Suprapubic skin (tissue), 4 donors: ENCODE results near the gene NBAS. TPM values are rescaled to one million over a fixed set of nuclear protein-coding genes. Genes with fewer than 3 reads are reported as not detected.

Source experiments
- DNase-seq, 2 donors: peaks; one replicate each; pipeline ENCODE4 v3.0.0-alpha.2; 2019; ENCODE audit warnings: low spot score in 2 of 2
- H3K27ac ChIP-seq: fragments of 200-600 bp; sonication (generic); one replicate; pipeline ENCODE4 v1.5.1; 2019
- H3K27me3 ChIP-seq: fragments of 200-600 bp; sonication (generic); one replicate; pipeline ENCODE4 v1.5.1; 2019
- H3K36me3 ChIP-seq: fragments of 200-600 bp; sonication (generic); one replicate; pipeline ENCODE4 v1.5.1; 2019
- H3K4me1 ChIP-seq: fragments of 200-600 bp; sonication (generic); one replicate; pipeline ENCODE4 v1.5.1; 2019
- H3K4me3 ChIP-seq: fragments of 200-600 bp; sonication (generic); one replicate; pipeline ENCODE4 v1.5.1; 2019; ENCODE audit warnings: mild to moderate bottlenecking
- H3K9me3 ChIP-seq: fragments of 200-600 bp; sonication (generic); one replicate; pipeline ENCODE4 v1.5.1; 2019
- CTCF ChIP-seq, 2 donors: fragments of 200-600 bp in 1 of 2; fragments of 450-650 bp in 1 of 2; sonication (generic) in 1 of 2; IDR thresholded peaks; one replicate each; pipeline ENCODE4 v1.5.1; 2016 to 2019; ENCODE audit warnings: antibody characterized with exemption in 2 of 2, mild to moderate bottlenecking in 1 of 2, moderate library complexity in 1 of 2
- EP300 ChIP-seq: sonication (generic); formaldehyde crosslinking; IDR thresholded peaks from one replicate; pipeline ENCODE4 v1.6.1; 2017; ENCODE audit warnings: antibody characterized with exemption
- POLR2A ChIP-seq, 2 donors: fragments of 450-650 bp; IDR thresholded peaks; one replicate each; pipeline ENCODE4 v1.6.1; 2017; ENCODE audit warnings: antibody characterized with exemption in 2 of 2, mild to moderate bottlenecking in 2 of 2, moderate library complexity in 2 of 2
- POLR2AphosphoS5 ChIP-seq, 3 donors: sonication (generic); formaldehyde crosslinking; IDR thresholded peaks; one replicate each; pipeline ENCODE4 v1.6.1; 2017; ENCODE audit warnings: antibody characterized with exemption in 3 of 3
- WGBS: methylation state at CpG from one replicate; pipeline ENCODE4 v1.1.5; 2018; 5-methylcytosine and 5-hydroxymethylcytosine counted together
- total RNA-seq, 4 donors: library from RNA; depleted of rRNA; stranded (reverse); fragments of >200 nt; gene quantifications; one replicate each; pipeline ENCODE4 v1.1.0, GENCODE V29; 2016

The NBAS gene
- total RNA-seq, 4 donors from 2014 or later, result 44.4 to 48.4 (median 45.6) TPM

GRCh38 chr2:15189216-15189615 is 371.9 kb downstream of the NBAS start:
- H3K4me3 ChIP-seq, result no peak overlapping the region
- no peaks in the 10 kb centered on the region for H3K9me3 ChIP-seq
- peaks cover 5% of the 10 kb centered on the region for H3K36me3 ChIP-seq
- no peak overlapping the region for H3K27ac ChIP-seq
- no peak for TF ChIP-seq CTCF (IDR thresholded peaks at IDR 0.05)
- TF ChIP-seq EP300, result no peak
- TF ChIP-seq POLR2AphosphoS5 (IDR thresholded peaks at IDR 0.05), result no peak
- TF ChIP-seq POLR2A (IDR thresholded peaks at IDR 0.05), result no peak
- H3K4me1 ChIP-seq, result no peaks in the 10 kb centered on the region
- H3K27me3 ChIP-seq, result no peaks in the 10 kb centered on the region
- no peak for DNase-seq
- WGBS, result 70% methylated on average over 2 of the region's 2 CpGs

GRCh38 chr2:15187702-15188101 is 373.4 kb downstream of the NBAS start:
- peaks cover 8% of the 10 kb centered on the region for H3K36me3 ChIP-seq
- H3K9me3 ChIP-seq, result no peaks in the 10 kb centered on the region
- no peak for TF ChIP-seq CTCF (IDR thresholded peaks at IDR 0.05)
- TF ChIP-seq POLR2AphosphoS5 (IDR thresholded peaks at IDR 0.05), result no peak

GRCh38 chr2:15186118-15186517 is 375.0 kb downstream of the NBAS start:
- Histone ChIP-seq H3K27ac (no peak overlapping the region), H3K27me3 (no peaks in the 10 kb centered on the region), H3K9me3 (no peaks in the 10 kb centered on the region), H3K4me3 (no peak overlapping the region), H3K36me3 (peaks cover 8% of the 10 kb centered on the region), H3K4me1 (no peaks in the 10 kb centered on the region)
- TF ChIP-seq POLR2A (IDR thresholded peaks at IDR 0.05), result no peak
- TF ChIP-seq EP300, result no peak
- TF ChIP-seq CTCF (IDR thresholded peaks at IDR 0.05), result no peak
- TF ChIP-seq POLR2AphosphoS5 (IDR thresholded peaks at IDR 0.05), result no peak
- 95% methylated on average over 2 of the region's 2 CpGs for WGBS
- no peak for DNase-seq

More at GRCh38 chr2:15187702-15188101, 373.4 kb downstream of the NBAS start:
- Histone ChIP-seq H3K27me3 (no peaks in the 10 kb centered on the region), H3K4me3 (no peak overlapping the region), H3K4me1 (no peaks in the 10 kb centered on the region), H3K27ac (no peak overlapping the region)
- WGBS, result 97% methylated on average over 2 of the region's 2 CpGs
- no peak for DNase-seq

GRCh38 chr2:15184491-15184890 is 376.6 kb downstream of the NBAS start:
- no peak for DNase-seq
- Histone ChIP-seq H3K4me3 (no peak overlapping the region), H3K27ac (no peak overlapping the region), H3K9me3 (no peaks in the 10 kb centered on the region), H3K4me1 (no peaks in the 10 kb centered on the region), H3K36me3 (peaks cover 8% of the 10 kb centered on the region), H3K27me3 (no peaks in the 10 kb centered on the region)
- WGBS, result 97% methylated on average over 5 of the region's 5 CpGs
- no peak for TF ChIP-seq POLR2AphosphoS5 (IDR thresholded peaks at IDR 0.05)
- TF ChIP-seq EP300, result no peak
- TF ChIP-seq CTCF (IDR thresholded peaks at IDR 0.05), result no peak
- no peak for TF ChIP-seq POLR2A (IDR thresholded peaks at IDR 0.05)

GRCh38 chr2:15182275-15182674 is 378.9 kb downstream of the NBAS start:
- no peaks in the 10 kb centered on the region for H3K4me1 ChIP-seq
- peaks cover 15% of the 10 kb centered on the region for H3K36me3 ChIP-seq
- no peak for DNase-seq
- H3K9me3 ChIP-seq, result no peaks in the 10 kb centered on the region
- no peak overlapping the region for H3K27ac ChIP-seq
- no peaks in the 10 kb centered on the region for H3K27me3 ChIP-seq
- no peak overlapping the region for H3K4me3 ChIP-seq
- 91% methylated on average over 5 of the region's 5 CpGs for WGBS
- TF ChIP-seq EP300 (no peak), CTCF (IDR thresholded peaks at IDR 0.05) (no peak), POLR2AphosphoS5 (IDR thresholded peaks at IDR 0.05) (no peak), POLR2A (IDR thresholded peaks at IDR 0.05) (no peak)
